ENCODE data around the gene KL. TPM values are rescaled to one million over a fixed set of nuclear protein-coding genes. Genes with fewer than 3 reads are reported as not detected.

Gene KL
- total RNA-seq, 6 experiments from 2014 or later: 0.07 TPM; not detected in 5

- Mint-ChIP-seq H3K9me3 (no peaks in the 10 kb centered on the region), H3K4me1 (ENCODE audit: low read depth) (no peaks in the 10 kb centered on the region), H3K36me3 (ENCODE audit: low read depth) (no peaks in the 10 kb centered on the region), H3K27ac (no peak overlapping the region), H3K4me3 (no peak overlapping the region), H3K27me3 (ENCODE audit: insufficient read depth) (peaks cover 2% of the 10 kb centered on the region; the same call in 1 of the 2 replicates)
- no peak for DNase-seq
- TF ChIP-seq CTCF (IDR thresholded peaks at IDR 0.05): no peak
Observed at GRCh38 chr13:32976056-32976805, 40.0 kb upstream of the KL start.

GRCh38 chr13:32976912-32977311 is 39.3 kb upstream of the KL start:
- no peaks in the 10 kb centered on the region for H3K4me1 Mint-ChIP-seq (ENCODE audit: low read depth)
- H3K4me3 Mint-ChIP-seq: no peak overlapping the region
- no peaks in the 10 kb centered on the region for H3K36me3 Mint-ChIP-seq (ENCODE audit: low read depth)
- DNase-seq: no peak
- H3K27ac Mint-ChIP-seq: no peak overlapping the region
- no peaks in the 10 kb centered on the region for H3K9me3 Mint-ChIP-seq
- peaks cover 5% of the 10 kb centered on the region; the same call in 1 of the 2 replicates for H3K27me3 Mint-ChIP-seq (ENCODE audit: insufficient read depth)
- TF ChIP-seq CTCF (IDR thresholded peaks at IDR 0.05): no peak

GRCh38 chr13:32977321-32977720 is 38.9 kb upstream of the KL start:
- H3K4me3 Mint-ChIP-seq: no peak overlapping the region

GRCh38 chr13:32978278-32978677 is 37.9 kb upstream of the KL start:
- Mint-ChIP-seq H3K4me1 (ENCODE audit: low read depth) (no peaks in the 10 kb centered on the region), H3K27me3 (ENCODE audit: insufficient read depth) (peaks cover 13% of the 10 kb centered on the region), H3K9me3 (no peaks in the 10 kb centered on the region), H3K4me3 (no peak overlapping the region), H3K36me3 (ENCODE audit: low read depth) (no peaks in the 10 kb centered on the region), H3K27ac (no peak overlapping the region)
- DNase-seq: no peak
- TF ChIP-seq CTCF (IDR thresholded peaks at IDR 0.05): no peak

More at GRCh38 chr13:32977321-32977720, 38.9 kb upstream of the KL start:
- DNase-seq: no peak
- H3K36me3 Mint-ChIP-seq (ENCODE audit: low read depth): no peaks in the 10 kb centered on the region
- no peaks in the 10 kb centered on the region for H3K9me3 Mint-ChIP-seq
- H3K4me1 Mint-ChIP-seq (ENCODE audit: low read depth): no peaks in the 10 kb centered on the region
- H3K27ac Mint-ChIP-seq: no peak overlapping the region
- peaks cover 8% of the 10 kb centered on the region; the same call in 1 of the 2 replicates for H3K27me3 Mint-ChIP-seq (ENCODE audit: insufficient read depth)
- TF ChIP-seq CTCF (IDR thresholded peaks at IDR 0.05): no peak

- no peak for TF ChIP-seq CTCF (IDR thresholded peaks at IDR 0.05)
- Mint-ChIP-seq H3K4me3 (no peak overlapping the region), H3K27me3 (ENCODE audit: insufficient read depth) (peaks cover 28% of the 10 kb centered on the region), H3K27ac (no peak overlapping the region), H3K9me3 (no peaks in the 10 kb centered on the region), H3K36me3 (ENCODE audit: low read depth) (peaks cover 4% of the 10 kb centered on the region; the same call in 1 of the 2 replicates), H3K4me1 (ENCODE audit: low read depth) (peaks cover 7% of the 10 kb centered on the region; the same call in 1 of the 2 replicates)
- no peak for DNase-seq
Observed at GRCh38 chr13:32983058-32983457, 33.2 kb upstream of the KL start.
